HepG2 (cell line): ENCODE data around the gene TARS3.
"Not testable (repeated sequence)": the region's sequence is repeated elsewhere in the genome, so short reads cannot be mapped to it uniquely, and the experiment has no call there.

ENCODE experiments used
- AGO2 ChIP-seq: fragments of 200-400 bp; formaldehyde crosslinking; optimal IDR thresholded peaks from 2 replicates; pipeline ENCODE3; 2017; ENCODE audit warnings: mild to moderate bottlenecking, low read depth, low read length, moderate library complexity
- CBX2 ChIP-seq, 2 experiments: fragments of 200-600 bp in 1 of 2; sonication (generic); formaldehyde crosslinking in 1 of 2; IDR thresholded peaks; 2 replicates each; pipeline versions ENCODE4 v1.7.0 to v1.8.1; 2018 to 2022; ENCODE audit warnings: low read depth in 2 of 2, low read length in 1 of 2, mild to moderate bottlenecking in 1 of 2, missing genetic modification reagents in 1 of 2
- CREM ChIP-seq, 2 experiments: sonication (generic) in 1 of 2; formaldehyde crosslinking in 1 of 2; IDR thresholded peaks; 2 replicates each; pipeline versions ENCODE4 v1.4.0 to v1.6.1; 2016 to 2020; ENCODE audit warnings: antibody characterized with exemption in 1 of 2, mild to moderate bottlenecking in 1 of 2, missing genetic modification reagents in 1 of 2
- CTCF ChIP-seq: sonication (generic); formaldehyde crosslinking; IDR thresholded peaks from 2 replicates; pipeline ENCODE4 v1.5.0; 2020; ENCODE audit warnings: mild to moderate bottlenecking, missing genetic modification reagents, moderate library complexity
- HDAC6 ChIP-seq: fragments of 200-600 bp; sonication (generic); IDR thresholded peaks from 2 replicates; pipeline ENCODE4 v1.7.0; 2017; ENCODE audit warnings: mild to moderate bottlenecking, antibody characterized with exemption, low read length, low read depth
- NFYC ChIP-seq: IDR thresholded peaks from 2 replicates; pipeline ENCODE4 v1.6.1; 2016; ENCODE audit warnings: missing genetic modification reagents, missing compliant biosample characterization
- RARG ChIP-seq: sonication (generic); formaldehyde crosslinking; IDR thresholded peaks from 2 replicates; pipeline ENCODE4 v1.4.0; 2020; ENCODE audit warnings: low read depth, mild to moderate bottlenecking, missing genetic modification reagents
- ZKSCAN1 ChIP-seq: fragments of 150-350 bp; IDR thresholded peaks from 2 replicates; pipeline ENCODE4 v1.6.1; 2014; ENCODE audit warnings: low read length
- ZNF678 ChIP-seq: sonication (generic); formaldehyde crosslinking; IDR thresholded peaks from 2 replicates; pipeline ENCODE4 v1.4.0; 2020; ENCODE audit warnings: mild to moderate bottlenecking, missing genetic modification reagents

GRCh38 chr15:101764669-101765339 lies 40.5 kb upstream of the TARS3 start:
- TF ChIP-seq ZKSCAN1; AGO2; CTCF (CRISPR knock-in tag); ZNF678 (CRISPR knock-in tag); CBX2 (IDR thresholded peaks at IDR 0.05; ENCODE audit: low read depth, low read length); CBX2 (CRISPR knock-in tag; IDR thresholded peaks at IDR 0.05; ENCODE audit: low read depth); RARG; HDAC6; NFYC; CREM (IDR thresholded peaks at IDR 0.05); CREM (CRISPR knock-in tag; IDR thresholded peaks at IDR 0.05): not testable (repeated sequence)
